Measurements from ENCODE around the gene PLVAP. TPM values are rescaled to one million over a fixed set of nuclear protein-coding genes. Genes with fewer than 3 reads are reported as not detected.

Gene PLVAP
- total RNA-seq, 2 experiments from 2014 or later: not detected

DNA sequence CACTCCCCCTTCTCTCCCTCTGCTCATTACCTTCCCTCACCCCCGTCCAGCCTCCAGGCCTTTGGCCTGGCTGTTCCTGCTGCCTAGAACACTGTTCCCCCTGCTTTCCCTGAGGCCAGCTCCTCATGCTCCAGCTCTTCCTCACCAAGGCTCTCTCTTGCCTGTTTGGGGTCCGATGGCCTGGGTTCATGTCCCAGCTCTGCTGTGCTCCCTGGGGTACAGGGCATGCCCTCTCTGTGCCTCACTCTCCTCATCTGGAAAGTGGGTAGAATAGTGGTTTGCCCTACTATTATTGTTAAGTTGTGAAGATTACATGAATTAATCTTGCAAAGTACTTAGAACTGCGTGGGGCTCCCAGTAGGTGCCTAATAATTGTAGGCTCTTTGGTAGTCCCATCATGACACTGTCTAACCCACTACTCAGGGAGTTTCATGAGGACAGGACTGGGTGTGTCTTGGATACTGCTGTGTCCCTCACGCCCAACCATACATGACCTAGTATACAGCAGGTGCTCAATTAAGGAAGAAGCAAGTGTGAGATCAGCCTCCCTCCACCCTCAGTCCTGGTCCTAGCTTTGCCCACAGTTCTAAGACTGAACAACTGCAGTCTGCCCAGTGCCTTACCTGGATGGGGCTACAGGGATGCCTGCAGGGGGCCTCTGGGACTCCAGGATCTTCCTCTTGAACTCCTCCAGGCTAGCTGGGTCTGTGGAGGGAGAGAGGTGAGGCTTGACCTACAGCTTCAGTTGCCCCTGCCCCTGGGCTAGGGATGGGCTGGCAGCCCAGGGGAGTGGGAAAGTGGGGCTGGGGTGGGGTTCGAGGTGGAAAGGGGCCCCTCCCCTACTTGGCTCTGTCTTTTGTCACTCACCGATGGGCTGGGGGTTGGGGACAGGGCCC, 17.0 kb downstream of the PLVAP start:
- H3K27ac ChIP-seq (ENCODE audit: low read depth in 1 of 2, low read length in 2 of 2): no peak overlapping the region
- no peaks in the 10 kb centered on the region for H3K36me3 ChIP-seq (ENCODE audit: insufficient read depth, low read length)
- DNase-seq: no peak
- H3K4me1 Mint-ChIP-seq (ENCODE audit: low read depth): no peaks in the 10 kb centered on the region
- H3K27me3 ChIP-seq (ENCODE audit: control insufficient read depth in 1 of 2, insufficient read depth in 2 of 2, low read length in 2 of 2): no peaks in the 10 kb centered on the region
- no peaks in the 10 kb centered on the region for H3K36me3 Mint-ChIP-seq (ENCODE audit: low read depth)
- no peak overlapping the region for H3K27ac Mint-ChIP-seq
- no peaks in the 10 kb centered on the region for H3K9me3 ChIP-seq (ENCODE audit: control insufficient read depth in 1 of 2, insufficient read depth in 1 of 2, low read length in 2 of 2)
- POLR2A ChIA-PET: no interaction called here
- intact Hi-C loops (cut with DNase I, micrococcal nuclease): no loop called here
- no peaks in the 10 kb centered on the region for H3K4me1 ChIP-seq (ENCODE audit: insufficient read depth, low read length)
- TF ChIP-seq, protein P1, sequence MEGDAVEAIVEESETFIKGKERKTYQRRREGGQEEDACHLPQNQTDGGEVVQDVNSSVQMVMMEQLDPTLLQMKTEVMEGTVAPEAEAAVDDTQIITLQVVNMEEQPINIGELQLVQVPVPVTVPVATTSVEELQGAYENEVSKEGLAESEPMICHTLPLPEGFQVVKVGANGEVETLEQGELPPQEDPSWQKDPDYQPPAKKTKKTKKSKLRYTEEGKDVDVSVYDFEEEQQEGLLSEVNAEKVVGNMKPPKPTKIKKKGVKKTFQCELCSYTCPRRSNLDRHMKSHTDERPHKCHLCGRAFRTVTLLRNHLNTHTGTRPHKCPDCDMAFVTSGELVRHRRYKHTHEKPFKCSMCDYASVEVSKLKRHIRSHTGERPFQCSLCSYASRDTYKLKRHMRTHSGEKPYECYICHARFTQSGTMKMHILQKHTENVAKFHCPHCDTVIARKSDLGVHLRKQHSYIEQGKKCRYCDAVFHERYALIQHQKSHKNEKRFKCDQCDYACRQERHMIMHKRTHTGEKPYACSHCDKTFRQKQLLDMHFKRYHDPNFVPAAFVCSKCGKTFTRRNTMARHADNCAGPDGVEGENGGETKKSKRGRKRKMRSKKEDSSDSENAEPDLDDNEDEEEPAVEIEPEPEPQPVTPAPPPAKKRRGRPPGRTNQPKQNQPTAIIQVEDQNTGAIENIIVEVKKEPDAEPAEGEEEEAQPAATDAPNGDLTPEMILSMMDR (IDR thresholded peaks at IDR 0.05): no peak
- no peak overlapping the region for H3K4me3 ChIP-seq (ENCODE audit: low read length)
- no peaks in the 10 kb centered on the region for H3K27me3 Mint-ChIP-seq
- CTCF ChIA-PET: no interaction called here
- no peak for ATAC-seq (ENCODE audit: poor library complexity)
- H3K4me3 Mint-ChIP-seq: no peak overlapping the region
- no peaks in the 10 kb centered on the region for H3K9me3 Mint-ChIP-seq

DNA sequence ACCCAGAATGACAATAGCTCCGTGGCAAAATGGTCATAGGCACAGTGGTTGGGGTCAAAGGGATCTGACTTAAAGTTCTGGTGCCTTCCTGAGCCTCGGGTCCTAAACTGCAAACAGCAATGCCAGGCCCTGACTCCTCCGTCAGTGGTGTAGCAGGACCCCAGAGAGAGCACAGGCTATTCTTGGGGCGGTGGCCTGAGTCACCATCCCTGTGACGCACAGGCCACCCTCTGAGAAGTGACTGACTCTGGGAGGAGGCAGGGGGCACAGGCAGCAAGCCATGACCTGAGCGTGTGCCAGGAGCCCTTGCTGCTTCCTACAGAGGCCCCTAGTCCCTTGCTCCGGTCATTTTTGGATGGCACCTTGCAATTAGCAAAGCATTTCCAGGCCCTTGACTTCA, 18.7 kb downstream of the PLVAP start:
- Mint-ChIP-seq H3K27ac (no peak overlapping the region), H3K36me3 (ENCODE audit: low read depth) (no peaks in the 10 kb centered on the region), H3K27me3 (peaks cover 5% of the 10 kb centered on the region), H3K4me1 (ENCODE audit: low read depth) (no peaks in the 10 kb centered on the region), H3K4me3 (no peak overlapping the region), H3K9me3 (no peaks in the 10 kb centered on the region)
- no peaks in the 10 kb centered on the region for H3K36me3 ChIP-seq (ENCODE audit: insufficient read depth, low read length)
- no peak for DNase-seq
- no peaks in the 10 kb centered on the region for H3K27me3 ChIP-seq (ENCODE audit: control insufficient read depth in 1 of 2, insufficient read depth in 2 of 2, low read length in 2 of 2)
- TF ChIP-seq, protein P1 (IDR thresholded peaks at IDR 0.05): no peak
- CTCF ChIA-PET: no interaction called here
- no peaks in the 10 kb centered on the region for H3K9me3 ChIP-seq (ENCODE audit: control insufficient read depth in 1 of 2, insufficient read depth in 1 of 2, low read length in 2 of 2)
- H3K27ac ChIP-seq (ENCODE audit: low read depth in 1 of 2, low read length in 2 of 2): no peak overlapping the region
- POLR2A ChIA-PET: no interaction called here
- intact Hi-C loops (cut with DNase I, micrococcal nuclease): no loop called here
- H3K4me3 ChIP-seq (ENCODE audit: low read length): no peak overlapping the region
- no peaks in the 10 kb centered on the region for H3K4me1 ChIP-seq (ENCODE audit: insufficient read depth, low read length)
- no peak for ATAC-seq (ENCODE audit: poor library complexity)

DNA sequence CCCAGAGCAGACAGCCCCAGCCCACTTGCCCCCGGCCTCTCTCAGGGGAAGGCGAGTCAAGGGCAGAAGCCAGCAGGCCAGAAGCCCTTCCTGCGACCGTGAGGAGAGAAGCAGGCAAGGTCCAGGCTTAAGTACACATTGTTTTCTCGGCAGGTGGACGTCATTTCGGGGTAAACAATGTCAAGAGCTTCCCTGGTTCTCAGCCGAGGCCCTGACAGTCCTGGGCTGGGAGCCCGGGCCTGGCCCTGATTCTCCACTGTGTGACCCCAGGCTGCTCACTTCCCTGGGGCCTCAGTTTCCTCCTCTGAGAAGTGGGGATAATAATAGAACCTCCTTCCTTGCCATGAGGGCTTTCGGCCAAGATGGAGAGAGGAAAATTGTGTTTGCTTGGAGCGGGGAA, 19.4 kb downstream of the PLVAP start:
- POLR2A ChIA-PET: no interaction called here
- no peaks in the 10 kb centered on the region for H3K9me3 Mint-ChIP-seq
- no peak overlapping the region for H3K4me3 ChIP-seq (ENCODE audit: low read length)
- H3K4me3 Mint-ChIP-seq: no peak overlapping the region
- H3K27me3 Mint-ChIP-seq: peaks cover 9% of the 10 kb centered on the region
- intact Hi-C loops (cut with DNase I, micrococcal nuclease): no loop called here
- no peaks in the 10 kb centered on the region for H3K27me3 ChIP-seq (ENCODE audit: control insufficient read depth in 1 of 2, insufficient read depth in 2 of 2, low read length in 2 of 2)
- H3K4me1 ChIP-seq (ENCODE audit: insufficient read depth, low read length): no peaks in the 10 kb centered on the region
- no peak overlapping the region for H3K27ac Mint-ChIP-seq
- TF ChIP-seq, protein P1 (IDR thresholded peaks at IDR 0.05): no peak
- H3K4me1 Mint-ChIP-seq (ENCODE audit: low read depth): no peaks in the 10 kb centered on the region
- ATAC-seq (ENCODE audit: poor library complexity) (no peak), DNase-seq (no peak)
- CTCF ChIA-PET: no interaction called here
- no peak overlapping the region for H3K27ac ChIP-seq (ENCODE audit: low read depth in 1 of 2, low read length in 2 of 2)
- no peaks in the 10 kb centered on the region for H3K36me3 Mint-ChIP-seq (ENCODE audit: low read depth)
- no peaks in the 10 kb centered on the region for H3K9me3 ChIP-seq (ENCODE audit: control insufficient read depth in 1 of 2, insufficient read depth in 1 of 2, low read length in 2 of 2)
- no peaks in the 10 kb centered on the region for H3K36me3 ChIP-seq (ENCODE audit: insufficient read depth, low read length)
